SJCRH30 (cell line): ENCODE data around the gene CARD11. TPM values are rescaled to one million over a fixed set of nuclear protein-coding genes. Genes with fewer than 3 reads are reported as not detected.

ENCODE experiments used
- DNase-seq, 2 experiments: peaks; one replicate each; pipeline ENCODE4 v3.0.0-alpha.2; 2015 to 2020
- H3K27ac ChIP-seq: fragments of 250-450 bp; sonication (Bioruptor Pico); 2 replicates; pipeline ENCODE4 v1.5.1; 2020; ENCODE audit warnings: mild to moderate bottlenecking, moderate library complexity
- H3K27me3 ChIP-seq: fragments of 250-450 bp; sonication (Bioruptor Pico); 2 replicates; pipeline ENCODE4 v1.5.1; 2020; ENCODE audit warnings: mild to moderate bottlenecking, moderate library complexity
- H3K36me3 ChIP-seq: fragments of 250-450 bp; sonication (Bioruptor Pico); 2 replicates; pipeline ENCODE4 v1.5.1; 2020; ENCODE audit warnings: mild to moderate bottlenecking, moderate library complexity
- H3K4me1 ChIP-seq: fragments of 250-450 bp; sonication (Bioruptor Pico); 2 replicates; pipeline ENCODE4 v1.5.1; 2020; ENCODE audit warnings: mild to moderate bottlenecking, moderate library complexity
- H3K4me3 ChIP-seq: fragments of 250-450 bp; sonication (Bioruptor Pico); 2 replicates; pipeline ENCODE4 v1.5.1; 2020; ENCODE audit warnings: mild to moderate bottlenecking, moderate library complexity
- H3K9me3 ChIP-seq: fragments of 250-450 bp; sonication (Bioruptor Pico); replicated peaks from 2 replicates; pipeline ENCODE4 v1.5.1; 2020; ENCODE audit warnings: mild to moderate bottlenecking, moderate library complexity
- total RNA-seq: library from RNA; depleted of rRNA; stranded (reverse); fragments of >200 nt; shearing (Covaris generic); gene quantifications from 2 replicates; pipeline ENCODE4 v1.2.3, GENCODE V29; 2014

The CARD11 gene
- total RNA-seq, 1 experiment from 2014 or later = not detected

DNA sequence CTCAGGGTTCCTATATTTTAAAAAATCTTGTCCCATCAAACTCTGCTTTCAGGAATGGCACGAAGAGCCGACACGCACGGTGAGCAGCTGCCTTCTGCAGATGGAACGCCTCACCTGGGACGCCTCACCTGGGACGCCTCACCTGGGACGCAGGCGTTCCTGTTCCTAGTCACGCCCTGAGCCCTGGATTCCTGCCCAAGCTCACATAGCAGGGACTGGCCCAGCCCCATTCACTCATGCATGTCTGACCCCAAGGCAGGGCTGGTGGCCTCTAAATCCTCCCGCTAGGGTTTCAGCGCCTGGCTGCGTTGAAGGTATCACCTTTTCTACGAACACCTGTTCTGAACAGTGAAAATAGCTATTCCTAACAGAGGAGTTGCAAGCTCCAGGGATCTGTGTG is 49.8 kb downstream of the CARD11 start:
- Histone ChIP-seq H3K4me1 (no peaks in the 10 kb centered on the region), H3K9me3 (peaks cover 5% of the 10 kb centered on the region; the same call in 1 of the 2 replicates)
- DNase-seq = no peak

DNA sequence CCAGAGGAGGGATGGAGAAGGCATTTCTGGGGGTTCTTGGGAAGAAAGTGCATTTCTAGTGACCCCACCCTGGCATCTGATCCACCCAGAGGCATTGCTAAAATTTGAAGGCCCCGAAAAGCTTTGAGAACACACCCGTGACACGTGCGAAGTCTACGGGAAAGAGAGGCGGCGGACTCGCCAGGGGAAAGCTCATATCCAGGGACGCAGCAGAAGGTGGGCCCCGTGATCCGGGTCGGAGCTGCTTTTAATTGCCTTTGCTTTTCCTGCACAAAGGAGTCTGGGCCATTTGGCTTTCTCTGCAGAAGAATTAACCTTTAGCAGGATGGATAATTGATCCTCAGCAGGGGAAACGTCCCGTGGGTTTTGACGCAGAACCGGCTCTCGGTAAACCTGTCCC is 50.3 kb downstream of the CARD11 start:
- H3K4me1 ChIP-seq = no peaks in the 10 kb centered on the region
- no peak for DNase-seq
- no peak overlapping the region for H3K27ac ChIP-seq
- H3K9me3 ChIP-seq = peaks cover 5% of the 10 kb centered on the region; the same call in 1 of the 2 replicates
- H3K27me3 ChIP-seq = no peaks in the 10 kb centered on the region
- no peak overlapping the region for H3K4me3 ChIP-seq
- no peaks in the 10 kb centered on the region for H3K36me3 ChIP-seq

More for the DNA sequence above, 49.8 kb downstream of the CARD11 start:
- H3K36me3 ChIP-seq = no peaks in the 10 kb centered on the region
- H3K27ac ChIP-seq = no peak overlapping the region
- no peak overlapping the region for H3K4me3 ChIP-seq
- no peaks in the 10 kb centered on the region for H3K27me3 ChIP-seq

DNA sequence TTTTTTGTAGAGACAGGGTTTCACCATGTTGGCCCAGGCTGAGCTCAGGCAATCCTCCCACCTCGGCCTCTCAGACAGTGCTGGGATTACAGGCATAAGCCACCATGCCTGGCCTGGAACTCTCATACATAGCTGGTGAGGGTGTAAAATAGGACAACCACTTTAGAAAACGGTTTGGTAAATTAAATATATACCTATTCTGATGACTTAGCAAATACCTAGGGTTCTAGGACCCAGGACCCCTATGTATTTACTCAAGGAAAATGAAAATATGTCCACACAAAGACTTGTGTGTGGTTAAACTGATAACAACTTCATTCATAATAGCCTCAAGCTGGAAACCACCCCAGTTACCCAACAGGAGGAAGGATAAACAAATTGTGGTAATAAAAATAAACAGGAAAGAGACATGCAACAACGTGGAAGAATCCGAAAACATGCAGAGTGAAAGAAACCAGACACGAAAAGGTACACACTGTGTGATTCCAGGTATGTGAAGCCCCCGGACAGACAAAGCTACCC is 52.7 kb downstream of the CARD11 start:
- Histone ChIP-seq H3K36me3 (no peaks in the 10 kb centered on the region), H3K27ac (no peak overlapping the region), H3K4me1 (no peaks in the 10 kb centered on the region), H3K4me3 (no peak overlapping the region), H3K9me3 (peaks cover 5% of the 10 kb centered on the region; the same call in 1 of the 2 replicates), H3K27me3 (no peaks in the 10 kb centered on the region)
- no peak for DNase-seq

- Histone ChIP-seq H3K4me1 (no peaks in the 10 kb centered on the region), H3K4me3 (no peak overlapping the region), H3K36me3 (no peaks in the 10 kb centered on the region), H3K27me3 (no peaks in the 10 kb centered on the region; the same call in 1 of the 2 replicates), H3K9me3 (no peaks in the 10 kb centered on the region), H3K27ac (no peak overlapping the region)
- DNase-seq = no peak
Observed at GRCh38 chr7:2986561-2986960, 57.1 kb downstream of the CARD11 start.

DNA sequence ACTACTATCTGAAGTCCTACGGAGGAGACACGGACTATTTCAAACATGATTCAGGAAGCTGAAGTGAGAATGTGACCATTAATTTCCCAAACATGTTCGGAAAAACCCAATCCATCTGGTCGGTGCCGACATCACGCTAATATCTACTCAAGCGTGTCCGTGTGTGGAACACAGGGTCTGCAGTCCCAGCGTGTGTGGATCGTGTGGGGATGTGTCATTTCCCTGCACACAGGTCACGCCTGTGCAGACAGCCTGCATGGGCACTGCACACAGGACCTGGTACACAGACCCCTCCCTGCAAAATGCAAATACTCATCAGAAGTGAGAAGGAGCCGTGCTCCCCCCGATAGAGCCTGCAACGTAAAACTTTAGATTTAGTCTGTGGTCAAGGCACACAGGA is 57.8 kb downstream of the CARD11 start:
- DNase-seq = no peak
- no peak overlapping the region for H3K27ac ChIP-seq
- H3K4me1 ChIP-seq = no peaks in the 10 kb centered on the region
- no peaks in the 10 kb centered on the region for H3K9me3 ChIP-seq
- no peaks in the 10 kb centered on the region; the same call in 1 of the 2 replicates for H3K27me3 ChIP-seq
- H3K4me3 ChIP-seq = no peak overlapping the region
- H3K36me3 ChIP-seq = no peaks in the 10 kb centered on the region

DNA sequence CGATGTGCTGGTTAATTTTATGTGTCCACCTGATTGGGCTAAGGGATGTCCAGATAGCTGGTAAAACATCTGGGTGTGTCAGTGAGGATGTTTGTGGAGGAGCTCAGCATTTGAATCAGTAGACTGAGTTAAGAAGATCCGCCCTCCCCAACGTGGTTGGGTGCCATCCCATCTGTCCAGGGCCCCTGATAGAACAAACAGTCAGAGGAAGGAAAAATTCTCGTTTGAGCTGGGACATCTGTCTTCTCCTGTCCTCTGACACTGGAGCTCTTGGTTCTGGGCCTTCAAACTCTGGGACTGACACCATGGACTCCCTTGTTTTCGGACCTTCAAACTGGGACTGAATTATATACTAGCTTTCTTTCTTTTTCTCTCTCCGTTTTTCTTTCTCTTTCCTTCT is 59.6 kb downstream of the CARD11 start:
- Histone ChIP-seq H3K4me3 (no peak overlapping the region), H3K4me1 (no peaks in the 10 kb centered on the region), H3K27ac (no peak overlapping the region), H3K36me3 (no peaks in the 10 kb centered on the region), H3K9me3 (no peaks in the 10 kb centered on the region), H3K27me3 (no peaks in the 10 kb centered on the region; the same call in 1 of the 2 replicates)
- no peak for DNase-seq

GRCh38 chr7:2983586-2983985 is 60.1 kb downstream of the CARD11 start:
- Histone ChIP-seq H3K27ac (no peak overlapping the region), H3K4me1 (no peaks in the 10 kb centered on the region), H3K9me3 (no peaks in the 10 kb centered on the region), H3K4me3 (no peak overlapping the region), H3K27me3 (no peaks in the 10 kb centered on the region; the same call in 1 of the 2 replicates), H3K36me3 (no peaks in the 10 kb centered on the region)
- no peak for DNase-seq

- no peak overlapping the region for H3K27ac ChIP-seq
- no peaks in the 10 kb centered on the region for H3K9me3 ChIP-seq
- no peaks in the 10 kb centered on the region for H3K36me3 ChIP-seq
- H3K4me1 ChIP-seq = no peaks in the 10 kb centered on the region
- no peak for DNase-seq
- no peaks in the 10 kb centered on the region; the same call in 1 of the 2 replicates for H3K27me3 ChIP-seq
- H3K4me3 ChIP-seq = no peak overlapping the region
Observed at GRCh38 chr7:2982831-2983230, 60.8 kb downstream of the CARD11 start.

DNA sequence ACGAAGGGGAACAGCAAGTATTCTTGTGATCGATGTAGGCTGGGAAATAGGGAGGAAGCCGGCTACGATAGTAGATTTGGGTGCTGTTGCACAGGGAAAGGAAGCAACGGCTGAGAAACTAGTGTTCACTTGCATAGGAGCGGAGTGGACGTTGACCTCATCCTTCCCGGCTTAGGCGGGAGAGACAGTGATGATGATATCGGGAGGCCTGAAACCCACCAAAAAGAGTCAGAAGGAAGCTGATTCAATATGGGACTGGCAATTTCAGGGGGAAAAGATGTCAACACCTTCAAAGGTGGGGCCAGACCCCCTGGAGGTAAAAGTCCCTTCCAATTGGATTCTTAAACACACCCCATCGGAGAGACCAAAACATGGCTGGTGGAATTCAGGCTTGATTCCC is 61.3 kb downstream of the CARD11 start:
- Histone ChIP-seq H3K27ac (no peak overlapping the region), H3K27me3 (no peaks in the 10 kb centered on the region; the same call in 1 of the 2 replicates), H3K4me1 (no peaks in the 10 kb centered on the region), H3K4me3 (no peak overlapping the region), H3K36me3 (no peaks in the 10 kb centered on the region), H3K9me3 (no peaks in the 10 kb centered on the region)
- DNase-seq = no peak

- Histone ChIP-seq H3K27ac (no peak overlapping the region), H3K27me3 (peaks cover 4% of the 10 kb centered on the region; the same call in 1 of the 2 replicates), H3K9me3 (no peaks in the 10 kb centered on the region), H3K4me1 (no peaks in the 10 kb centered on the region), H3K36me3 (no peaks in the 10 kb centered on the region), H3K4me3 (no peak overlapping the region)
- no peak for DNase-seq
Observed at GRCh38 chr7:2981103-2981480, 62.6 kb downstream of the CARD11 start.

- Histone ChIP-seq H3K36me3 (no peaks in the 10 kb centered on the region), H3K9me3 (no peaks in the 10 kb centered on the region), H3K27ac (no peak overlapping the region), H3K4me3 (no peak overlapping the region), H3K27me3 (peaks cover 4% of the 10 kb centered on the region; the same call in 1 of the 2 replicates), H3K4me1 (no peaks in the 10 kb centered on the region)
- no peak for DNase-seq
Observed at GRCh38 chr7:2980401-2981102, 63.1 kb downstream of the CARD11 start.

- Histone ChIP-seq H3K27me3 (peaks cover 4% of the 10 kb centered on the region; the same call in 1 of the 2 replicates), H3K4me1 (no peaks in the 10 kb centered on the region), H3K27ac (no peak overlapping the region), H3K9me3 (no peaks in the 10 kb centered on the region), H3K4me3 (no peak overlapping the region), H3K36me3 (no peaks in the 10 kb centered on the region)
- DNase-seq = no peak
Observed at GRCh38 chr7:2979951-2980350, 63.7 kb downstream of the CARD11 start.

- H3K4me1 ChIP-seq = no peaks in the 10 kb centered on the region
- no peak overlapping the region for H3K27ac ChIP-seq
- DNase-seq = no peak
Observed at GRCh38 chr7:2979201-2979631, 64.5 kb downstream of the CARD11 start.

GRCh38 chr7:2978408-2978807 is 65.3 kb downstream of the CARD11 start:
- Histone ChIP-seq H3K4me3 (no peak overlapping the region), H3K27me3 (peaks cover 4% of the 10 kb centered on the region; the same call in 1 of the 2 replicates), H3K4me1 (no peaks in the 10 kb centered on the region), H3K27ac (no peak overlapping the region), H3K36me3 (no peaks in the 10 kb centered on the region), H3K9me3 (no peaks in the 10 kb centered on the region)
- no peak for DNase-seq

More at GRCh38 chr7:2979201-2979631, 64.5 kb downstream of the CARD11 start:
- H3K36me3 ChIP-seq = no peaks in the 10 kb centered on the region
- H3K9me3 ChIP-seq = no peaks in the 10 kb centered on the region
- H3K27me3 ChIP-seq = peaks cover 4% of the 10 kb centered on the region; the same call in 1 of the 2 replicates
- no peak overlapping the region for H3K4me3 ChIP-seq

- H3K4me1 ChIP-seq = no peaks in the 10 kb centered on the region
- no peak overlapping the region for H3K27ac ChIP-seq
- no peaks in the 10 kb centered on the region for H3K36me3 ChIP-seq
- H3K9me3 ChIP-seq = no peaks in the 10 kb centered on the region
- H3K4me3 ChIP-seq = no peak overlapping the region
- H3K27me3 ChIP-seq = 0 out of 2 replicates have a peak, but pooled peaks cover 4% of the 10 kb centered on the region
- no peak for DNase-seq
Observed at GRCh38 chr7:2975821-2976371, 67.8 kb downstream of the CARD11 start.
